HG03575 (cell line): ENCODE measurements around the gene SEC61B.

Experiments
- ATAC-seq: cut with Tn5 transposase; IDR thresholded peaks from one replicate; pipeline ENCODE4 v1.9.1; 2021; ENCODE audit not compliant: unreplicated experiment, insufficient number of reproducible peaks, low FRiP score; ENCODE audit errors: extremely low read depth

The SEC61B gene

DNA sequence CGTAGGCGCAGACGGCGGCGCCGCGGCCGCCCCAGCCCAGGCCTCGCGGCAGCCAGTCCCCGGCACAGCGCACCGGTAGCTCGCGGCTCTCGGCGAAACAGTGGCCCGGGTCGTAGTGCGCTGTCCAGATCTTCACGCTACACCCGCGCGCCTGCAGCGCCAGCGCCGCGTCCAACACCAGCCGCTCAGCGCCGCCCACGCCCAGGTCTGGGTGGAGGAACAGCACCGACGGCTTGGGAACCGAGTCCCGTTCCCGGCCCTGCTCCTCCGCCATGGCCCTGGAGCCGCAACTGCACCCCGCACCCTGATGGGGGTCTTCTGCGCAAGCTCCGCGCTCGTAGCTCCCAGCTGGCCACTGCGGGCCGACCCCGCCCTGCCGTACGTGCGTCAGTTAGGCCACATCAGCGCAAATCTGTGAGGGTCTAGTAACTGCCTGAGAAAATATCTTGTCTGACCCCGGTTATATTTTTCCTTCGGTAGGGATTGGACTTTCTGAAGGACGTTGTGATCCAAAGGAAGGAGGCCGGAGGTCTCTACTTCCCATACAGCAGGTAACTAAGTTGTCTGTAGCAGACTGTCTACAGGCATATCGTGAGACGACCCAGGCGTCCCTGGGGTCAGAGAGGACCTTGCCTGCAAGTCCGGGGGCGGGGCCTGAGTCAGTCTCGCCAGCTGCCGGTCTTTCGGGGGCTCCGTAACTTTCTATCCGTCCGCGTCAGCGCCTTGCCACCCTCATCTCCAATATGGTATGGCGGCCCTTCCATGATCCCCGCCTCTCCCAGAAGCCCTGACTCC, at the start of gene SEC61B, which contains the start of gene ALG2:
TSS of gene SEC61B (plus strand) at position 662 of the 795 bp plus-strand sequence. CDS start at position 744, 82 bp downstream.
TSS of gene ALG2 (minus strand) at position 322 of the 795 bp plus-strand sequence. CDS start at position 274, 48 bp downstream.
- ATAC-seq: peak; percentile 60

DNA sequence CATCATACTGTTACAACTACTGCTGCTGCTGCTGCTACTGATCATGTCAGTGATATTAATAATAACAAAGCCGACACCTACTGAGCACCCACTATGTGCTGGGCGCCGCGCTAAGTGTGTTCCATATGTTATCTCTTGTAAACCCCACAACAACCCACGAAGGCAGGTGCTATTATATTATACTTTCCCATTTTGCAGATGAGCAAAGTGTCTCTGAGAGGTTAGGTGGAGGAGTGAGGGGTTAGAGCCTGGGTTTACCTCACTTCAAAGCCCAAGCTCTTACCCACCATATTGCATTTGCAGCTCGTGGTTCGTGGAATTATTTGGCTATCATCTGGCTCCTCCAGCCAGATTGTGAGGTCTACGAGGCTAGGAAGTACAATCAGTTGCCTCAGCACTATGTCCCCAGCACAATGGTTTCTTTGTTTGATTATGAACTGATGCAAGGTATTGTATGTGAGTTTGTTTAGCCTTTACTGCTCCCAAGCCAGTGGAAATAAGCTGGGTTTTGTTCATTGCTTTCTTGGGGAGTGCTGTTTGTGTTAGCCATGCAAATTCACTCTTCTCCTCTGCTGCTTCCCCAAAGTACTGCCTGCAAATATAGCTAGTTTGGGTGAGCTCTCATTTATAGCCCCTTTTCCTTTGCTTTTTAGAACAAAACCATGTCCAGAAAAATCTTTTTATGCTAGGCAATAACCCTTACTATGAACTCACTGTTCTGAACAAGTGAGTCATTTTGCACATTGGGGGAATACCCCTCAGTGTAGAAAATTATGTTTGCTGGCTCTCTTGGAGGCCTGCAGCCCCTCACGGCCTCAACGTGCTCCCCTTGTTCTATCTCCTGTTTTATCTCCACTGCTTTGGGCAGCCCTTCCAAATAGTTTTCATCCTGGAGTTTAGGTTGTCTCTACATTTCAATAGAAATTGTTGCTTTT, 48.2 kb upstream of the SEC61B start:
- ATAC-seq: no peak

DNA sequence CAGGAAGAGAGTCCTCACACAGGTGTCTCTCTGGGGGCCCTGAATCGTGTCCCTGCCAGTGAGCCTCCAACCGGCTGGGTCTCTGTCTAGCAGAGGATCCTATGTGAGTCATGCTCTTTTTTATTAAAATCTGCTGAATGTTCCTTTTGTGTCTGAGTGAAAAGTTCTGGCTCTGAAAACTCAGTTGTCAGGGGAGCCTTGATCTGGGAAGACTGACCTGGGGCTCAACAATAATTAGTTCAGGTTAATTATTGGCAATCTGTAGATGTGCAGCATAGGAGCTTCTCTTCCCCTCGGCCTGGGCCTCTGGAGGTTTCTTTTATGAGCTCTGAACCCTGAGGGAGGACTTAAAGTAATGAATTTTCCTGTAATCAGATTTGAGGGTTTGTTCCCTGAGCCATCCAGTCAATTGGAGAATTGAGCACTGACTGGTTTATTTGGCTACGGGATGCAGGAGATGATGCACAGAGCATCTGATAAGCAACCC, 45.5 kb upstream of the SEC61B start:
- ATAC-seq: no peak

DNA sequence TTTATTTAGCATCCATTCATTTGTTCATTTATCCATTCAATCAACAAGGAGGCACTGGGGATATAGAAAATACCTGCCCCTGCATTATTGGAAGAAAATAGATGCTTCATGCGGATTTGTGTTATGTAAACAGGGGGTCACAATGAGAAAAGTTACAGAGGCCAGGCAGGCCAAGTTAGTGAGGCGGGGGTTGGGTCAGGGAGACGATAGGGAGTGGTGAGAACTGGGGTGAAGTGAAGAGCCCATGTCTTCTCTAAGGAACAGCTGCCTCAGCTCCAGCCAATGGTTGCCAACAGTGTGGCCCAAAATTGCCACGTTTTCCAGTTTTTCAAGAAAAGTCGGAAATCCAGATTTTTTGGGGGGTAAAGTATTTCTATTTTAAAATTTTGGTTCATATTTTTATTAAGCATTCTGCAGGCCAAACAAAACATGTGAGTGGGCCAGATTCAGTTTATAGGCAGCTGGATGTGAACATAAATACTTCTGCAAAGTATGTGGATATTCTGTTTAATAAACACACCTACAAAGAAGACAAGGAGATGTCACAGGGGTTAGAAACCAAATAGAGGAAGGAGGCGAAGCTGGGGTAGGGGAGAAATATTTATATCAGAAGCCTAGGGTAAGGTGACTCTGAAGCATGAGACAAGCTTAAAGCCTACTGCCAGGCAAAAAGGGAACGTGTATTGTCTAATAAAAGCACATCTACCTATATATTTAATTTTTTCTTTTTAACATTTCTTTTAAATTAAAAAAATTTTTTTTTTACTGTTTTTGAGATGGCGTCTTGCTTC, 44.3 kb upstream of the SEC61B start:
- ATAC-seq: no peak

DNA sequence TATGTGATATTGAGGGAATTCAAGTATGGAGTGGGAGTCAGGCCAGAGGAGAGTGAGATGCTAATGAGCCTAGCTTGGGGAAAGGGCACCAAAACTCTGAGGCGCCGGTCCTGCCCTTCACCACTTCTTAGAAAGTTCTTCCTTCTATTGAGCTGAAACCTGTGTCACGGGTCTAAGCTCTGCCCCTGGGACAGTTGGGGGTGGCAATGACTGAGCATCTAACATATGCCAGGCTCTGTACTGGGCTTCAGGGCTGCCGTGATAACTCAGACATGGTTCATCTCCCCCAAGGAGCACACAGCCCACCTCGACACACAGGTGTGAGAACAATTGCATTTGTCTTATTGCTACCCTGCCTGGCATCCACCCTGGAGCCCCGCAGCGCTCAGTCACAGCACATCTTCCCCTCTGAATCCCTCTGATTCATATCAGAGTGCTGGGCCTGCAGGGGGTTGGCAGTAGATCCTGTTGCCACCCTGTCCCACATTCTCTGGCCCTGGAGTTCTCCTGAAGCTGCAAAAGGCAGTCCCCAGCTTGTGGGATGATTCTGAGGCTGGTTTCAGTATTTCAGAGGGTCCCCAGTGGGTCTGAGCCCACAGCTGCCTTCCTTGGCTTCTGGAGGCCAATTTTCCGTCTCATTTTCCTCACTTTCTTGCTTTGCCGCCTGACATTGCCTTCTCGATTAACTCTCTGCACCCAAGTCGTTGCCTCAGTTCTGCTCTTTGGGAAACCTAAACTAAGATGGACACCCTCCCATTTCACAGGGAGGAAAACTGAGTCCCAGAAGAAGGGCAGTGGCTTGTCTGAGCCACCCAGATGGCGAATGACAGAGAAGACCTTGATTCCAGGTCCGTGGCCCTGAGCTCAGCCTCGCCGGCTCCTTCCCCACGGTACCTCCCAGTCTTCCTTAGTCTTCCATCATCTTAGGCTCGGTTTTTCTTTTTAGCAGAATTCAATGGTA, 42.9 kb upstream of the SEC61B start:
- ATAC-seq: no peak

DNA sequence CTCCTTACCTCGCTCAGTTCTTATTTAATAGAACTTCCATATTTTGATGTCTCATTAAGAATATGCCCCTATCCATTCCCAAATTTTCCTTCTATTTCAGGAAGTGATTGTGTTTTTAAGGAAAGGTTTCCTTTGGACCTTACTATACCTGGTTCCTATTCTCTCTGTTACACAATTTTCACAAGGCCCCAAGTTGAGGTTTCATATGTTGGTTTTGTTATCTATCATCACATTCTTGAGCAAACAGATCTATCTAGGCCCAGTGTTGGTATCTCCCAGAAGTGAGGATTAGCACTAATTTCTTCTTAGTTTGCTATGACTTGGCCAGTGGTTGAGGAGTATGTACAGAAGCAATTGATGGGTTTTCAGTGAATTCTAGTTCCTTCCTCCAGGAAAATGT, 41.9 kb upstream of the SEC61B start:
- no peak for ATAC-seq

DNA sequence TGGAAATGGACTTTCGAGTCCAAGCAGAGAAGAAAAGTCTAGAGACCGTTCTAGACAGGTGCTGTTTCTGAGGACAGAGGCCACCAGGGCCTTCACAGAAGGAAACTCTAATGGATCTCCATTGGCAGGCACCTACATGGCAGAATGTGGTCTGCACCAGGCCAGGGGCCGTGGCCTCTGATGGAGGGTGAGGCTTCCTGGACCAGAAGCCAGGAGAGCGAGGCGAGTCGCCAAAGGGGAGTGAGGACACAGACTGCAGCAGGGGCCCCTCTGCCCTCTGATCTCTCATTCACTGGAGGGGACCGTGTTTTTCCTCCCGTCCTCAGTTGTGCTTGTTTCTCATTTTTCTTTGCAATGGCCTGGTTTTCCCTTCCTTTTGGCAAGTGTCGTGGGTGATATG, 41.4 kb upstream of the SEC61B start:
- ATAC-seq: no peak

DNA sequence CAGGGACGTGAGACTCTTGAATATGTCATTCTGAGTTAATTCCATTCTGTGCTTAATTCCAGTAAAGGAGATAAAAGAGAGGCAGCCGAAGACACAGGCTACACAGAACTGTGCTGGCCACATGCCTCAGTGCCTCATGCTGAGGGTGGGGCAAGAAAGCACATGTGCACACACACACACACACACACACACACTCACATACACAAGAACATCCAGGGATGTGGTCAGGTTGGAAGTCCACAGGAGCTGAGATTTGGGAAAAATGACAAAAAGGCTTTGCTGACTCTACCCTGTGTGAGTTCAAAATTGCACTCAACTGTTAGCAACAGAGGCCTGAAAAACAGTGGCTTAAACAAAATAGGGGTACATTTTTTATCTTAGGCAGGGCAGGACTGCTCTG, 40.9 kb upstream of the SEC61B start:
- no peak for ATAC-seq

DNA sequence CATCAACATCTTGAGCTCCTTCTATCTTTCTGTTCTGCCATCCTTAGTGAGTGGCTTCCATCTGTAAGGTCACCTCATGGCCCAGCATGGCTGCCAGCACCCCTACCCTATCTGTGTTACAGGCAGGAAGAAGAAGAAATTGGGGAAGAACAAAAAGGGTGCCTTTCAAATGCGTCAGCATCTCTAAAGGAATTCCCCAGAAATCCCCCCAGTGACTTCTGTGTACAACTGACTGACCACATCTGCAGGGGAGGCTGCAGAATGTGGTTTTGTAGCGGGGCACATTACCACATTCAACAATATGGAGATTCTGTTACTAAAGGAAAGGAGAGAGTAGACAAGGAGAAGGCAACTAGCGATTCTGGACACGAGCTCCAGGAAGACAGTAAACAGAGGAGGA, 40.5 kb upstream of the SEC61B start:
- ATAC-seq: no peak

DNA sequence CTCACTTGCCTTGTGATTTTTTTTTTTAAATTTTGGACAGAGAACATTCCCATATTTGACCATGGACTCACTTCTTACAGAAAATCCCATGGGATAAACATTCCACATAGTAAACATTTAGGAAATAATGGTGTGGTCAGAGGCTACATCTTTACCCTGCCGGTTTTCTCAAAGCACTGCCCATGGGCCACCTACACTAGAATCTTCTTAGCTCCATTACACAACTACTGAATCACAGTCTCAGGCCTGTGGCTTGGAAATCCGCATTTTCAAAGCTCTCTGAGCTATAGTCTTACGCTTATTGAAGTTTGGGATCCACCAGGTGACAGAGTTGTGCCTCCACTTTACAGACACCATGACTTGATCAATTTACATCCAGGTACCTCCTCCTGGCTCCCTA, 39.7 kb upstream of the SEC61B start:
- no peak for ATAC-seq

DNA sequence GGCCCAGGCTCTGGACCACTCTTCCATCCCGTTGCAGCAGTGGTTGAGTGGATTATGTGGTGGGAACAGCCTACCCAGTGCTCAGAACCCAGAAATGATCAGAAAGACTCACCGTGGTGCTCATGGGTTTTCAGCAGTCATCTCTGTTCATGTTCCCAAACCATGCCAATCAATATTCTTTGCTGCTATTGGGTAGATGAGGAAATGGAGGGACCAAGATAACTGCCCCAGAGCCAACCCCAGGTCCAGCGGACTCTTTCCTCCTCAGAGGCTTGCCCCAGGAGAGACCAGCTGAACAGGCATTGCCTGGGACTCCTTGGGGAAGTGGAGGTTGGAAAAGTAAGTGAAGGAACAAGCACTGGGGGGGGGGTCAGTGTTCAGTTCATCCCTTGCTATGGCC, 38.5 kb upstream of the SEC61B start:
- ATAC-seq: no peak

DNA sequence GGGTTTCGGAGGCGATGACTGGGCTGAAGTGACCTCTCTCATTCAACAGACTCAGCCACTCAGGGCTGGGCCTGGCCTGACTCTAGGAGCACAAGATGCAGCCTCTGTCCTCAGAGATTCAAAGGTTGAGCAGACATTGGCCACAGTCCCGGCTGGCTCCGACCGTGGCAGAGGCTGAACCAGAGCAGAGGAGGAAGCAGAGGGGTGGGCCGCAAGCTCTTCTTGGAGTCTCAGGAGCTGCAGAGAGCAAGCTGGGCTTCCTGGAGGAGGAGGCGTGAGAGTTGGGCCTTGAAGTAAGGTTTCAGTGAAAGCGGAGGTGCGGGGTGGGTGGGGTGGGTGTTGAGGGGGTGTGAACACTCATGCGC, 38.0 kb upstream of the SEC61B start:
- ATAC-seq: no peak

DNA sequence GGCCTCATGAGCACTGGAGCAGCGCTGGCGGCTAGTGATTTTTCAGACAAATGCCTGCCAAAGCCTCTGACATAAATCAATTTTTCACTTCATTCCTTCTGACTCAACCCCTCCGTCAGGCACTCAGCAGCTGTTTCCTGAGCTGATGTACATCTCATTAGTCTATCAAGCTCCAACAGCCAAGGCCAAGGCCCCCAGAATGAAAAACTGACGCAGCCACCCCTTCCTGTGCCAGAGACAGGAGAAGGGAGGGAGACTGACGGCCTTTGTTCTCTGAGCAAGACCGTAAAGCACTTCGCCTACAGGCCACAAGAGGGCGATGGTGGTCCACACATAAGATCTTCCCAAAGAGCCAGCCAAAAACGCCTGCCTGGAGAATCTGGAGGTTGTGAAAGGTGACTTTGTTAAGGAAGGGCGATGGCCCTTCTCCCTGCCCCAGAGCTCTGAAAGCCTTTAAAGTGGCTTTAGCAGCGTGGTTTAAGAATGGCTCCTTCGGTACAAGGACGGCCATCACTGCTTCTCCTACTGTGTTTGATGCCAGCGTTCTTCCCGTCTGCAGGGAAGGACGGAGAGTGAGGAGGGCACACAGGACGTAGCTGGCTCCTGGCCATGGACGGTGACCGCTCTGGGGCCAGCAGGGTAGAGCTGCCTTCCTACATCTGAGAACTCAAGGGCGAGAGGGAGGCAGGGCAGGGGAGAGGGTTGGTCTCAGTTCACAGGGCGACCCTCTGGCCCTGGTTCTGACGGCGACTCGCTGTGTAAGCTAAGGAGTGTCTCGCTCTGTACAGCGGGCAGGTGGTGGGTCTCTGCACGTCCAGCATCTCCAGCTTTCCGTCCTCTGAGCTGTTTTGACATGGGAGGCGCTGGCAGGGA, 37.4 kb upstream of the SEC61B start:
- peak; percentile 30 for ATAC-seq

DNA sequence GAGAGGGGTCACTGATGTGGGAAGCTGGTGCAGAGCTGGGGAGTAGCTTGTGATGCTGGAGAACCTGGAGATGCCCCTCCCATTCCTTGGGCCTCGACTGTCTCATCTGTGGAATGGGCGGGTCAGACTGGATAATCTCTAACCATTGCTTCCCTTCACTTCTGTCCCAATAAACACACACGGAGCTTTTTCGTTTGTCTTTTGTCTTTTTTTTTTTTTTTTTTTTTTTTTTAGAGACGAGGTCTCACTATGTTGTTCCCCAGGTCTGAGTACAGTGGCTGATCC, 36.8 kb upstream of the SEC61B start:
- ATAC-seq: no peak

DNA sequence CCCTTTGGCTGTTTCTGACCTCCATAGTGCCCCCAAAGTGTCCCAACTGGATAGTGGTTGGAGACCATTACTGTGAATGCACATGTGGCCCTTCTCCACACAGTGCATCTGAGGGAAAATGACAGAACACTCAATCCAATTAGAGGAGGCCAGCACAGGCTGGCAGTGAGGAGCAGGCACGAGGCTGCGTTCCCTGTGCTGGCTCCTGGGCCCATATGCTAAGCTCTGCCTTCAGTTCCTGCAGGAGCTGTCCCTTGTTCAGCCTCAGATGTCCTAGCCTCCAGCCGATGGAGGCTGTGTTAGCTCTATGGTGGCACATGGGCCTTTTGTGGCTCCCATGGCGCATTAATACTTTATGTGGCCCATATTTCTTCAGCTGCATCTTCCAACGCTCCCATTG, 36.1 kb upstream of the SEC61B start:
- ATAC-seq: no peak

DNA sequence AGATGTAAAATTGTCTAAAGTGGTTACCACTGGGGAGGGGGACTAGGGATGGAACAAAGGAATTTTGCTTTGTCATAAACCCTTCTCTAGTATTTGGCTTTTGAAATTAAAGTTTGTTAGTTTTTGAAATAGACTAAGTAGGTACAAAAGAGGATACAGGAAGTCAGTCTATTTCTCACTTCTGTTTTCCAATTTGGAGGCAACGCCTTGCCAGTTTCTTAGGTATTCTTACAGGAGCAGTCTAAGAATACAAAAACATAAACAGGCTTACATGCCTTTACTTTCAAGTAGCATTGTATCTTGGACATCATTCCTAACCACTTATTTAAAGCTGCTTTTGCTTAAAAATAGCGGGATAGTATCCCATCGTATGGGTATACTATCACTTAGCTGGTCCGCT, 34.8 kb upstream of the SEC61B start:
- no peak for ATAC-seq

DNA sequence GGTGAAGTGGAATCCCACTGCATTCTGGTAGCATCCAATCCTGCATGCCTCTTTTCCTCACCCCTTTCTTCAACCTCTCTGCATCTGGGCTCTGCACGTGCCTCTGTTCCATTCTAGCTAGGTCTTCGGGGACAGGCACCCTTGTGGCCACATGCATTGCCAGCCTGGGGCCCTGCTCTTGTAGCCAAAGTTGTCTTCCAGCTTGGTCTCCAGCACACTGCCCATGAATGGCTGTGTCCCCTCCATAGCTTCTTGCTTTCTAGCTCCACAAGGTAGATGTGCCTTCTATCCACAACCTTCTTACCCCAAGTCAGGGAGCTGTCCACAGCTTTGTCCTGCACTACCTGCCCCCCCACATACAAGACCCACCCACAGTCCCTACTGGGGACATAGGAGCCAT, 32.9 kb upstream of the SEC61B start:
- no peak for ATAC-seq
